ENCODE data around the gene PPP1R37. TPM values are rescaled to one million over a fixed set of nuclear protein-coding genes. Genes with fewer than 3 reads are reported as not detected.

PPP1R37 gene
- total and polyA plus RNA-seq, 4 donors: 19.2 to 39.7 (median 25.9) TPM

DNA sequence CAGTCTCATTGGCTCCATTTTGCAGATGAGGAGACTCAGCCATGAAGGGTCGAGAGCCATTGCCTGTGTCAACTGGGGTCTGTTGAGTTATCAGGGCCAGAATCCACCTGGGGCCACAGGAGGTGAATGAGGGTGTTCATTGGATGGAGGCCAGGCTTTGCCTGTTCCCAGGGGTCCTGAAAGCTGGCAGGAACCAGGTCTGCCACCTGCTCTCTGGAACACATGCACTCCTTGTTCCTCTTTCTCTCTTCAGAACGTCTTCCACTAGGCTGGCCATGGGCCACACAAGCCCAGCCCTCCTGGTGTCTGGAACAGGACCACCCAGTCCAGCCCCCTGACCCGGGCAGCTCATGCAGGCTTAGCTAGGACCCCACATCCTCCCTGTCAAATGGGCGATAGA is 21.1 kb downstream of the PPP1R37 start:
- WGBS, 2 donors: 72% methylated on average over 4 of the region's 4 CpGs
- Histone ChIP-seq H3K4me3 (no peak overlapping the region), H3K9ac (ENCODE audit: insufficient read depth in 1 of 2, low read length in 2 of 2) (no peak overlapping the region), H3K27ac (ENCODE audit: low read depth in 1 of 2, low read length in 1 of 2) (no peak overlapping the region), H3K4me1 (ENCODE audit: control insufficient read depth in 5 of 5, insufficient read depth in 5 of 5, low read length in 5 of 5) (peaks cover 0 to 31% (median 4%) of the 10 kb centered on the region in 5 donors), H3K36me3 (ENCODE audit: control insufficient read depth in 4 of 4, insufficient read depth in 4 of 4, low read length in 4 of 4) (peaks cover 0 to 4% (median 2%) of the 10 kb centered on the region in 4 donors), H3K9me3 (ENCODE audit: control insufficient read depth in 4 of 4, insufficient read depth in 3 of 4, low read length in 3 of 4) (no peaks in the 10 kb centered on the region), H3K27me3 (ENCODE audit: control insufficient read depth in 3 of 3, insufficient read depth in 3 of 3, low read length in 2 of 3) (no peaks in the 10 kb centered on the region)
- no peak for DNase-seq
- no peak for ATAC-seq (ENCODE audit: insufficient read depth, low FRiP score)
- TF ChIP-seq, protein P1, sequence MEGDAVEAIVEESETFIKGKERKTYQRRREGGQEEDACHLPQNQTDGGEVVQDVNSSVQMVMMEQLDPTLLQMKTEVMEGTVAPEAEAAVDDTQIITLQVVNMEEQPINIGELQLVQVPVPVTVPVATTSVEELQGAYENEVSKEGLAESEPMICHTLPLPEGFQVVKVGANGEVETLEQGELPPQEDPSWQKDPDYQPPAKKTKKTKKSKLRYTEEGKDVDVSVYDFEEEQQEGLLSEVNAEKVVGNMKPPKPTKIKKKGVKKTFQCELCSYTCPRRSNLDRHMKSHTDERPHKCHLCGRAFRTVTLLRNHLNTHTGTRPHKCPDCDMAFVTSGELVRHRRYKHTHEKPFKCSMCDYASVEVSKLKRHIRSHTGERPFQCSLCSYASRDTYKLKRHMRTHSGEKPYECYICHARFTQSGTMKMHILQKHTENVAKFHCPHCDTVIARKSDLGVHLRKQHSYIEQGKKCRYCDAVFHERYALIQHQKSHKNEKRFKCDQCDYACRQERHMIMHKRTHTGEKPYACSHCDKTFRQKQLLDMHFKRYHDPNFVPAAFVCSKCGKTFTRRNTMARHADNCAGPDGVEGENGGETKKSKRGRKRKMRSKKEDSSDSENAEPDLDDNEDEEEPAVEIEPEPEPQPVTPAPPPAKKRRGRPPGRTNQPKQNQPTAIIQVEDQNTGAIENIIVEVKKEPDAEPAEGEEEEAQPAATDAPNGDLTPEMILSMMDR (IDR thresholded peaks at IDR 0.05; ENCODE audit: control extremely low read depth, extremely low read depth): no peak

DNA sequence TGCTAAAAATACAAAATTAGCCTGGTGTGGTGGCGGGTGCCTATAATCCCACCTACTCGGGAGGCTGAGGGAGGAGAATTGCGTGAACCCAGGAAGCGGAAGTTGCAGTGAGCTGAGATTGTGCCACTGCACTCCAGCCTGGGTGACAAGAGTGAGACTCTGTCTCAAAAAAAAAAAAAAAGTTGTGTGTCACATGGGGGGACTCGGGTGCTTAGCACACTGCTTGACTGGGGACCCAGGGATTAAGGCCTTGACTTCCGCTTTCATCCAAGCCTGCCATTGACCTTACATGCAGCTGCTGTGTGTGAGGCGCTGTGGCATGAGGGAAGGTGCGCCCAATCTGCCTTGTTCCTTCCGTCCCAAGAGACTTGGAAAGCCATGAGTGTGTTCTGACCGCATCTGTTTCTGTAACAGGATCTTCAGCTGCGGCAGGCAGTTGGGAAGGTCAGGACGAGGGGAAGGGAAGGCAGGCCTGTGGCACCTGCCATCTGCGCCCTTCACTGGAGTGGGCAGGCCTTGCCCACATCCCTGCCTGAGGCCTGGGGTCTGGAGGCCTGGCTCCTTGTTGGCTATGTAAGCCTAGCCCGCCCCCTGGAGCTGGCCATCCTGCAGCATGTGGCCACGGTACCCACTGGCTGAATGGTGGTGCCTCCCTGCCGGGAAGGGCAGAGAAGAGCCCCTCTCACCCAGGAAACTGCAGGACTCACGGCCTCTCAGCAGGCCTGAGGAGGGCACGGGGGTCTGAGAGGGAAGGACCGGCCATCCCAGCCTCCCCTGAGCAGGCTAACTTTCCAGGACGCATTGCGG is 23.0 kb downstream of the PPP1R37 start:
- 63 to 88% methylated on average over 21 of the region's 21 CpGs for WGBS, 2 donors
- H3K9me3 ChIP-seq (ENCODE audit: control insufficient read depth in 4 of 4, insufficient read depth in 3 of 4, low read length in 3 of 4): no peaks in the 10 kb centered on the region
- ATAC-seq (ENCODE audit: insufficient read depth, low FRiP score): no peak
- DNase-seq: no peak
- no peak overlapping the region for H3K27ac ChIP-seq (ENCODE audit: low read depth in 1 of 2, low read length in 1 of 2)
- peaks cover 0 to 2% (median 0%) of the 10 kb centered on the region in 4 donors for H3K36me3 ChIP-seq (ENCODE audit: control insufficient read depth in 4 of 4, insufficient read depth in 4 of 4, low read length in 4 of 4)
- no peaks in the 10 kb centered on the region for H3K27me3 ChIP-seq (ENCODE audit: control insufficient read depth in 3 of 3, insufficient read depth in 3 of 3, low read length in 2 of 3)
- no peak overlapping the region for H3K4me3 ChIP-seq
- TF ChIP-seq, protein P1 (IDR thresholded peaks at IDR 0.05; ENCODE audit: control extremely low read depth, extremely low read depth): no peak
- H3K4me1 ChIP-seq (ENCODE audit: control insufficient read depth in 5 of 5, insufficient read depth in 5 of 5, low read length in 5 of 5): peaks cover 0 to 33% (median 4%) of the 10 kb centered on the region in 5 donors
- no peak overlapping the region for H3K9ac ChIP-seq (ENCODE audit: insufficient read depth in 1 of 2, low read length in 2 of 2)

DNA sequence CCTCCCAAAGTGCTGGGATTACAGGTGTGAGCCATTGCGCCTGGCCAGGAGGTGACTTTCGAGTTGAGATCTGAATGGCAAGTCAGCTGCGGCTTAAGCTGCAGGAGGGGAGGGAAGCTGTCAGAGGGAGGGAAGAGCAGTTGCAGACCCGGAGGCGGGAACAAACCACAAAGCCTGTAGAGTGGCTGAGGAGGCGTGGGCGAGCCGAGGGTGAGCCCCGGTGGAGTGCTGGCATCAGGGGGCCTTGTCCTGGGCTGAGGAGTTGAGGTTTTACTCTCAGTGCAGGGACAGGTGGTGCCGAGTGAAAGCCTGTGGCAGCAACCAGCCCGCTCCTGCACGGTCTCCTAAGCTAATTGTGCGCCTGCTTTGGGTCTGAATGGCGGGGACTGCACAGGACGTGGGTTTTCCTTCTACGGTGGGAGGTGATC is 24.2 kb downstream of the PPP1R37 start:
- Histone ChIP-seq H3K4me1 (ENCODE audit: control insufficient read depth in 5 of 5, insufficient read depth in 5 of 5, low read length in 5 of 5) (peaks cover 0 to 34% (median 4%) of the 10 kb centered on the region in 5 donors), H3K4me3 (no peak overlapping the region), H3K9ac (ENCODE audit: insufficient read depth in 1 of 2, low read length in 2 of 2) (no peak overlapping the region), H3K27me3 (ENCODE audit: control insufficient read depth in 3 of 3, insufficient read depth in 3 of 3, low read length in 2 of 3) (no peaks in the 10 kb centered on the region), H3K27ac (ENCODE audit: low read depth in 1 of 2, low read length in 1 of 2) (no peak overlapping the region), H3K9me3 (ENCODE audit: control insufficient read depth in 4 of 4, insufficient read depth in 3 of 4, low read length in 3 of 4) (no peaks in the 10 kb centered on the region), H3K36me3 (ENCODE audit: control insufficient read depth in 4 of 4, insufficient read depth in 4 of 4, low read length in 4 of 4) (peaks cover 0 to 1% (median 0%) of the 10 kb centered on the region in 4 donors)
- no peak for DNase-seq
- TF ChIP-seq, protein P1 (IDR thresholded peaks at IDR 0.05; ENCODE audit: control extremely low read depth, extremely low read depth): no peak
- ATAC-seq (ENCODE audit: insufficient read depth, low FRiP score): no peak
- 25 to 49% methylated on average over 16 of the region's 16 CpGs for WGBS, 2 donors
